Fibroblast of villous mesenchyme (primary cell): ENCODE results near the gene SLC25A12. TPM values are rescaled to one million over a fixed set of nuclear protein-coding genes. Genes with fewer than 3 reads are reported as not detected.
"Not testable (repeated sequence)": the region's sequence is repeated elsewhere in the genome, so short reads cannot be mapped to it uniquely, and the experiment has no call there.

ENCODE experiments used
- DNase-seq: peaks from one replicate; pipeline ENCODE4 v3.0.0-alpha.2; 2010; ENCODE audit warnings: low read depth
- H3K4me3 ChIP-seq: 2 replicates; pipeline ENCODE4 v1.5.1; 2011; ENCODE audit warnings: low read depth, mild to moderate bottlenecking, low read length
- total RNA-seq: library from RNA; depleted of rRNA; stranded (reverse); fragments of >200 nt; gene quantifications from 2 replicates; pipeline ENCODE4 v1.2.3, GENCODE V29; 2012
- TF ChIP-seq, protein P1 (sequence below): IDR thresholded peaks from 2 replicates; pipeline ENCODE4 v1.5.1; 2012; ENCODE audit warnings: low read depth, mild to moderate bottlenecking, low read length; ENCODE audit not compliant: insufficient read depth

Gene SLC25A12
- total RNA-seq, 1 donor, result 25.5 TPM

- no peak overlapping the region for H3K4me3 ChIP-seq
- TF ChIP-seq, protein P1, sequence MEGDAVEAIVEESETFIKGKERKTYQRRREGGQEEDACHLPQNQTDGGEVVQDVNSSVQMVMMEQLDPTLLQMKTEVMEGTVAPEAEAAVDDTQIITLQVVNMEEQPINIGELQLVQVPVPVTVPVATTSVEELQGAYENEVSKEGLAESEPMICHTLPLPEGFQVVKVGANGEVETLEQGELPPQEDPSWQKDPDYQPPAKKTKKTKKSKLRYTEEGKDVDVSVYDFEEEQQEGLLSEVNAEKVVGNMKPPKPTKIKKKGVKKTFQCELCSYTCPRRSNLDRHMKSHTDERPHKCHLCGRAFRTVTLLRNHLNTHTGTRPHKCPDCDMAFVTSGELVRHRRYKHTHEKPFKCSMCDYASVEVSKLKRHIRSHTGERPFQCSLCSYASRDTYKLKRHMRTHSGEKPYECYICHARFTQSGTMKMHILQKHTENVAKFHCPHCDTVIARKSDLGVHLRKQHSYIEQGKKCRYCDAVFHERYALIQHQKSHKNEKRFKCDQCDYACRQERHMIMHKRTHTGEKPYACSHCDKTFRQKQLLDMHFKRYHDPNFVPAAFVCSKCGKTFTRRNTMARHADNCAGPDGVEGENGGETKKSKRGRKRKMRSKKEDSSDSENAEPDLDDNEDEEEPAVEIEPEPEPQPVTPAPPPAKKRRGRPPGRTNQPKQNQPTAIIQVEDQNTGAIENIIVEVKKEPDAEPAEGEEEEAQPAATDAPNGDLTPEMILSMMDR, result no peak
- DNase-seq, result peak; percentile 14
Measured at GRCh38 chr2:171762879-171763573, 131.0 kb downstream of the SLC25A12 start.

GRCh38 chr2:171761176-171761575 is 132.9 kb downstream of the SLC25A12 start:
- not testable (repeated sequence) for DNase-seq, H3K4me3 ChIP-seq

DNA sequence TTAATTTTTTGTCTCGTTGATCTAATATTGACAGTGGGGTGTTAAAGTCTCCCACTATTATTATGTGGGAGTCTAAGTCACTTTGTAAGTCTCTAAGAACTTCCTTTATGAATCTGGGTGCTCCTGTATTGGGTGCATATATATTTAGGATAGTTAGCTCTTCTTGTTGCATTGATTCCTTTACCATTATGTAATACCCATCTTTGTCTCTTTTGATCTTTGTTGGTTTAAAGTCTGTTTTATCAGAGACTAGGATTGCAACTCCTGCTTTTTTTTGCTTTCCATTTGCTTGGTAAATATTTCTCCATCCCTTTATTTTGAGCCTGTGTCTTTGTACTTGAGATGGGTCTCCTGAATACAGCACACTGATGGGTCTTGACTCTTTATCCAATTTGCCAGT is 135.3 kb downstream of the SLC25A12 start:
- not testable (repeated sequence) for DNase-seq

GRCh38 chr2:171754254-171754939 is 139.6 kb downstream of the SLC25A12 start:
- TF ChIP-seq, protein P1, result no peak

More for the DNA sequence above, 135.3 kb downstream of the SLC25A12 start:
- not testable (repeated sequence) for H3K4me3 ChIP-seq

GRCh38 chr2:171747371-171747770 is 146.7 kb downstream of the SLC25A12 start:
- DNase-seq, result no peak
- TF ChIP-seq, protein P1, result no peak
- no peak overlapping the region for H3K4me3 ChIP-seq

More at GRCh38 chr2:171754254-171754939, 139.6 kb downstream of the SLC25A12 start:
- H3K4me3 ChIP-seq, result no peak overlapping the region
- DNase-seq, result peak; percentile 24

DNA sequence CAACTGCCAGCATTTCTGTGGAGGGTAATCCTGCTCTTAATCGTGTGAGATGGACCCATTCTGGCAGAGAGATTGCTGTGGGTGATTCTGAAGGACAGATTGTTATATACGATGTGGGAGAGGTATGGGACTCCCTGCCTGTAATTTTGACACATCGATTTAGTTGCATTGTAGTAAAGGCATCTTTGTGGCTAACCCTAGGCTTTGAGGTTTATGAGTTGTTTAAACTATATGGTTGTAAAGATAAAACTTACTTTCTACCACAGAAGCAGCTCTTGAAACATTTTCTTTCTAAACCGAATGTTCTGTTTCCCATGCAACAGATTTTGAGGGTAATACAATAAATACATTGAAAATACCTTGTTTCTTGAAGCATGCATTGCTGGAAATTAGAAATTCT is 148.2 kb downstream of the SLC25A12 start:
- TF ChIP-seq, protein P1, result no peak
- peak; percentile 64 for DNase-seq
- no peak overlapping the region for H3K4me3 ChIP-seq

- TF ChIP-seq, protein P1, result no peak
- no peak overlapping the region for H3K4me3 ChIP-seq
- no peak for DNase-seq
Measured at GRCh38 chr2:171745141-171745540, 148.9 kb downstream of the SLC25A12 start.

- TF ChIP-seq, protein P1, result no peak
- no peak for DNase-seq
- no peak overlapping the region for H3K4me3 ChIP-seq
Measured at GRCh38 chr2:171742760-171743159, 151.3 kb downstream of the SLC25A12 start.
